Upper lobe of left lung (tissue), 4 donors: ENCODE results near the gene ESPNL.

Experiments
- CTCF ChIP-seq, 6 experiments: fragments of 450-650 bp in 4 of 6; fragments of 200-600 bp in 2 of 6; sonication (generic) in 2 of 6; IDR thresholded peaks; one replicate each; pipeline ENCODE4 v1.5.1; 2016 to 2019; ENCODE audit warnings: antibody characterized with exemption in 6 of 6
- POLR2AphosphoS5 ChIP-seq, 2 donors: sonication (generic); formaldehyde crosslinking; IDR thresholded peaks; one replicate each; pipeline ENCODE4 v1.5.1; 2017; ENCODE audit warnings: antibody characterized with exemption in 2 of 2

GRCh38 chr2:238158509-238159070, 58.5 kb downstream of the ESPNL start, which contains the start of gene ERFE:
- TF ChIP-seq POLR2AphosphoS5 (IDR thresholded peaks at IDR 0.05) (no peak), CTCF (IDR thresholded peaks at IDR 0.05) (peak in 4 of 6 experiments; percentile 11 to 56 (median 36))
